Measurements from ENCODE around the gene TNRC18.
A peak's percentile ranks its signal among the peaks of the same experiment; 100 is the strongest.

Gene TNRC18

DNA sequence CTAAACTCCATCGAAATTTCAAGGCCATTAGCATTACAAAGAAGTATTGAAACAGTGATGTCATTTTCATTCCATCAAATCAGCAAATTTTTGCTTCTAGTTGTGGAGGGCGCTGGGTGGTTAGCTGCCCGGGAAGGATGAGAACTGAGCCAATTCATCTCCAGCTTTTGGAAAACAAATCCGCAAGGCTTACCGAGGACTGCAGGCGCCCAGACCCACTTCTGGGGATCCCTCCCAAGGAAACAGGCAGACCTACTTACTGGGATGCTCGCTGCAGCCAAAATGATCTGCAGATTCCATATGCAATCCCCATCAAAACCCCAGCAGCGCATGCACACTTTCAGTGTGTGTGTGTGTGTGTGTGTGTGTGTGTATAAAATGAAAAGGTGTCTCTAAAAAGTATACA lies 19.2 kb downstream of the TNRC18 start:
- DNase-seq (ENCODE audit: low read depth in 1 of 2, low spot score in 1 of 2) = no peak

DNA sequence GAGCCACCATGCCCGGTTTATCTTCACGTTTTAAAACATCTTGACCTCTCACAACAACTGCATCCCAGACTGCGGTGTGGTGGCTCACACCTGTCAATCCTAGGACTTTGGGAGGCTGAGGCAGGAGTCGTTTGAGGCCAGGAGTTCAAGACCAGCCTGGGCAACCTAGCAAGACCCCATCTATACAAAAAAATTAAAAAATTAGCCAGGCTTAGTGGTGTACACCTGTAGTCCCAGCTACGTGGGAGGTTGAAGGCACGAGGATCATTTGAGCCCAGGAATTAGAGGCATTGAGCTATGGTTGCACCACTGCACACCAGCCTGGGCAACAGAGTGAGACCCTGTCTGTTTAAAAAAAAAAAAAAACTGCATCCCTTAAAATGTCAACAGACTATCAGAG lies 20.2 kb downstream of the TNRC18 start:
- DNase-seq (ENCODE audit: low read depth in 1 of 2, low spot score in 1 of 2) = no peak

DNA sequence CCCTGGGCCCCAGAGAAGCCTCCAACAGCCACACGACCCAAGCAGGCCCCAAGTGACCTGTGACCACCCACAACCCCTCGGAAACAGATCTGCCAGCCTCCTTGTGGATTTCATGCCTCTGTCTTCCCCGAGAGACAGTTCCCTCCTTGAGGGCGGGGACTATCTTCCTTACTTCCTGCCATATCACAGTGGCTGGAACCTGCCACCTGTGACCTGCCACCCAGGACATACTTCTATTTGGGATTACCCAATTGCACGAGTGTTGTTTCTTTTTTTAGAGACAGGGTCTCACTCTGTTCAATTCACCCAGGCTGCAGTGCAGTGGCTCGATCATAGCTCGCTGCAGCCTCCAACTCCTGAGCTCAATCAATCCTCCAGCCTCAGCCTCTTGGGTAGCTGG lies 25.9 kb downstream of the TNRC18 start:
- no peak for DNase-seq (ENCODE audit: low read depth in 1 of 2, low spot score in 1 of 2)

DNA sequence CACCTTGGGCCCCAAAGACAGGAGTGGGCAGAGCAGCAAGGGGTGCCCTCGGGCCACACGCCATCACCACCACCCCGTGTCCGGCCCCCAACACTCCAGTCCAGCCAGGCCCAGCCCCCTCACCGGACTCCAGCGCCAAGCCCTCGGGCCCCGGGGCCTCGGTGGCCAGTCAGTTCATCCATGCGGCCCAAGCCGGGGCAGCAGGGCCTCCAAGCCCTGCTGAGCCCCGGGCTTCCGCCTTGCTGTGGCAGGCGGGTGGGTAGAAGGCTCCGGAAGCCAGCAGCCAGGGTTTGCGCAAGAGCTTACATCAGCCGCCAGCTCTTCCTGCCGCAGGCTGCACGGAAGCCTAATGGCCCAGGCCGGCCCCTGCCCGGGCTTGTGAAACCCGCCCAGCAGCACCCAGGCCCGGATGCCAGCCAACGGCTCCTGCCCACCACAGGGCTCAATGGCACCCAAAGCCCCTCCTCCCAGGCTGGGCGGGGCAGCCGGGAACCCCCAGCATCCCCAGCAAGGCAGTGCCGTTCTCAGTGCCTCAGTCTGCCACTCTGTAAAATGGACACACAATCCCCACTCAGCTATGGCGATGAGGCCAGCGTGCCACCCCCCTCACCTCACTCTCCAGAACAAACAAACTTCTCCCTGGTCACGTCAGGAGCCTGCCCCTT lies 26.5 kb downstream of the TNRC18 start:
- peak; percentile 76 to 82 for DNase-seq (ENCODE audit: low read depth in 1 of 2, low spot score in 1 of 2)

- peak; percentile 32 to 33 for DNase-seq (ENCODE audit: low read depth in 1 of 2, low spot score in 1 of 2)
Observed at GRCh38 chr7:5396542-5396941, 27.1 kb downstream of the TNRC18 start.

DNA sequence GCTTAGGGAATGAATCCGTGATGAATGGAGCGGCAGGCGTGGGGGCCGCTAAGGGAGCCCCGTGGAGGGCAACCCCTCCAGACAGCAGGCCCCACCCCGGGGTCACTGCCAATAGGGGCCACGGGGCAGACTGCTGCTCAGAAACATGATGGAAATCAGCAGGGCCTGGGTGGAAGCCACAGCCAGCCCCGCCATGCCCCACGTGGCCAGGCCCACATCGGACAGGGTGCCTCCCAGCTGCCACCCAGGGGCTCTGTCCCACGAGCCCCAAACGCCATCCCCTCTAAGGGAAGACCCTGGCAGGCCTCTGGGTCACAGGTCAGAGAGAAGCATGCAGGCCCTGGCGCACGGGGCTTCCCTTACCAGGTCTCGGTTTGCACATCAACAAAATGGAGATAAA lies 28.4 kb downstream of the TNRC18 start:
- DNase-seq (ENCODE audit: low read depth in 1 of 2, low spot score in 1 of 2) = no peak

GRCh38 chr7:5394264-5395105 lies 29.1 kb downstream of the TNRC18 start:
- no peak for DNase-seq (ENCODE audit: low read depth in 1 of 2, low spot score in 1 of 2)

GRCh38 chr7:5393748-5394147 lies 29.9 kb downstream of the TNRC18 start:
- DNase-seq (ENCODE audit: low read depth in 1 of 2, low spot score in 1 of 2) = no peak

GRCh38 chr7:5393328-5393727 lies 30.3 kb downstream of the TNRC18 start:
- no peak for DNase-seq (ENCODE audit: low read depth in 1 of 2, low spot score in 1 of 2)

- no peak for DNase-seq (ENCODE audit: low read depth in 1 of 2, low spot score in 1 of 2)
Observed at GRCh38 chr7:5390918-5391317, 32.7 kb downstream of the TNRC18 start.

GRCh38 chr7:5388905-5389433 lies 34.7 kb downstream of the TNRC18 start:
- DNase-seq (ENCODE audit: low read depth in 1 of 2, low spot score in 1 of 2) = no peak

GRCh38 chr7:5388273-5388901 lies 35.2 kb downstream of the TNRC18 start:
- no peak for DNase-seq (ENCODE audit: low read depth in 1 of 2, low spot score in 1 of 2)

GRCh38 chr7:5387711-5388245 lies 35.9 kb downstream of the TNRC18 start:
- no peak for DNase-seq (ENCODE audit: low read depth in 1 of 2, low spot score in 1 of 2)

GRCh38 chr7:5384618-5385017 lies 39.0 kb downstream of the TNRC18 start:
- no peak for DNase-seq (ENCODE audit: low read depth in 1 of 2, low spot score in 1 of 2)

DNA sequence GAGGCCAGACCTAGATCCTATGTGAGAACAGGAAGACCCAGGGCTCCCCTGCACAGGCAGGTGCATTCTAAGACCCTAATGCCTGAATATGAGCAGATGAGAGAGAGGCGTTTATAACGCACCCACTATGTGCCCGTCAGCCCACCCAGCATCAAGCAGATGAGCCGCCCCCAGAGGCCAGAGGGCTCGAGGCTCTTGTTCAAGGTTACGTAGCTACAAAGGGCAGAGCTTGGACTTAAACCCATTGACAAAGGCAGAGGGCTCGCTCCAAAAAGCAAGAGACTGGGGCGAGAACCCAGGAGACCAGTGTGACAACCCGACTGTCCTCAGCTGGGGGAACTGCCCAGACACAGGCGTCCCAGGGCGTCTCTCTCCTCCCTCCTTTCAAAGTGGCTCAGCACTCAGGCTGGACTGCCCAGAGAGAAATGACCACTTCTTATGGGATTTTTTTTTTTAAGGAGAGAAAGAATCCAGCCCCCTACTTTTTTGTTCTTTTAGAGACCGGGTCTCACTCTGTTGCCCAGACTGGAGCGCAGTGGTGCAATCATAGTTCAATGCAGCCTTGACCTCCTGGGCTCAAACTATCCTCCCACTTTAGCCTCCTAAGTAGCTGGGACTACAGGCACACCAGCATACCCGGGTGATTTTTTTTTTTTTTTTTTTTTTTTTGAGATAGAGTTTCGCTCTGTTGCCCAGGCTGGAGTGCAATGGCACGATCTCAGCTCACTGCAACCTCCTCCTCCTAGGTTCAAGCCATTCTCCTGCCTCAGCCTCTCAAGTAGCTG lies 40.1 kb downstream of the TNRC18 start:
- no peak for DNase-seq (ENCODE audit: low read depth in 1 of 2, low spot score in 1 of 2)

DNA sequence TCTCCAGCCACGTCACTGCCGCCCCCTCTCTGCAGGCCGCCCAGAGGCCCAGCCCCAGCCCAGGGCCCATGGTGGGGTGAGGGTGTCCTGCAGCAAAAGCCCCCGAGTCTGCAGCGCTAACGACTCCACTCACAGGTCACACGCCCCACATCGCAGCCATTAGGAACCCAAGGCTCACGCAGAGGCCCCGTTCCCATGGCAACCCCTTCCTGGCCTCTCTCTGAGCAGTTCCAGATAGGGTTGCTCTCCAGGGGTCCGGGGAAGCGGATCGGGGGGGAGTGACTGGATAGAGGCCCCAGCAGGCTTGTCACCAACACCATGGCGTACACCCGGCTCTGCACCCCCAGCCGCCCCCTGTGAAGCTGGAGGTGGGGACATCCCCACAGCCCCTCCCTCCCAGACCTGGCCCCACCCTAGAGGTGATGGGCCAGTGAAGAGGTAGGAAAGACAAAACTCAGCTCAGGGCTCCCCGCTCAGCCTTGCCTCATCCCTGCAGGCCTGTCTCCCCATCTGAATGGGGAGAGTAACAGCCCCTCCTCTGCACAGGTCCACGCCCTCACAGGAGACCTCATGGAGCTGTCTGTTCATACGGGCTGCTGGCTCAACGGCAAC lies 41.2 kb downstream of the TNRC18 start:
- no peak for DNase-seq (ENCODE audit: low read depth in 1 of 2, low spot score in 1 of 2)

GRCh38 chr7:5381071-5381772 lies 42.4 kb downstream of the TNRC18 start:
- no peak for DNase-seq (ENCODE audit: low read depth in 1 of 2, low spot score in 1 of 2)

DNA sequence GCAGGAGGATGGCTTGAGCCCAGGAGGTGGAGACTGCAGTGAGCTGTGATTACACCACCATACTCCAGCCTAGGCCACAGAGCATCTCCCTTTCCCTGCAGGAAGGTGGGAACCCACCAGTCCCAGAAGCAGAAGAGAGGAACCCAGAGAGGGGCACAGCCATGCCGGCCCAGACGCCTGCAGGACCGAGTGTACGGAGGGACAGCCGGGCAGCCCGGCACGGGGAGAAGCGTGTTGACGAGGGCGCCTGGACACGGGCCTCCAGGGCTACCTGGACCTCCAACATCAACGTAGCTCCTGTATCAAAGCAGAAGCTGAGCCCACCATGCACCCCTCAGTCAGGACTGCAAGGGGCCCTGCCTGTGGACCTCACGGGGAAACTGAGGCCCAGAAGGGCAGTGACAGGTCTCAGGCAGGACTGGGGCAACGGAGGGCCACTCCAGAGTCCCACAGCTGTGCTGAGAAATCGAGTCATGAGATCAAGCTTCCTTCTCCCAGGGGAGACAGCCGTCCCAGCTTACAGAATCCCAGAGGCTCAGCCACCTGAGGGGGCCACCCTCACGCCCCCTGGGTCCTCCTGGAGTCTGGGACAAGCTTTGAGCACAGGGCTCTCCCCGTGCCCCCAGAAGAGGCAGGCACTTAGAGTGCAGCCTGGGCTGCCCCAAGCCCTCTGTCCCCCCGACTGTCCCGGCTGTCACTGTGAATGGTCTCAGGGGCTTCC lies 43.1 kb downstream of the TNRC18 start:
- DNase-seq (ENCODE audit: low read depth in 1 of 2, low spot score in 1 of 2) = no peak

DNA sequence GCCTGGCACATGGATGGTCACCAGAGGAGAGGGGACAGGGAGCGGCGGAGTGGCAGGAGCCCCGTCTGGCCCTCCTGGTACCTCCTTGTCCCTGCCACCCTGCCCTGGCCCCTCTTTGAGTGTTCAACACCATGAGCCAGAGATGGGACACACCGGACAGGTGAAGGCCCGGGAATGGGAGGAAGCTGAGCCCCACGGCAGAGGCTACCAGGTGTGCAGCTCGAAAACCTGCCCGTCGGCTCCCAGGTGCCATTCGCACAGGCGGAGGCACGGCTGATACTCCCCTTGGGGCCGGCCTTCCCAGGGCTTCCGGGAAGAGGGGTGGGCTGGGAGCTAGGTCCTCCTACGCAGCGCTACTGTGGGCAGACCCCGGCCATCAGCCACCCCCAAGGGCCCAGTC lies 44.1 kb downstream of the TNRC18 start:
- DNase-seq (ENCODE audit: low read depth in 1 of 2, low spot score in 1 of 2) = no peak
